CD4-positive, alpha-beta T cell treated with Interleukin-15 for 1 hour (primary cell): ENCODE data around the gene XG.
"Not testable (repeated sequence)": the region's sequence is repeated elsewhere in the genome, so short reads cannot be mapped to it uniquely, and the experiment has no call there.

Experiments
- DNase-seq: peaks from one replicate; pipeline ENCODE4 v3.0.0-alpha.2; 2020

Gene XG

DNA sequence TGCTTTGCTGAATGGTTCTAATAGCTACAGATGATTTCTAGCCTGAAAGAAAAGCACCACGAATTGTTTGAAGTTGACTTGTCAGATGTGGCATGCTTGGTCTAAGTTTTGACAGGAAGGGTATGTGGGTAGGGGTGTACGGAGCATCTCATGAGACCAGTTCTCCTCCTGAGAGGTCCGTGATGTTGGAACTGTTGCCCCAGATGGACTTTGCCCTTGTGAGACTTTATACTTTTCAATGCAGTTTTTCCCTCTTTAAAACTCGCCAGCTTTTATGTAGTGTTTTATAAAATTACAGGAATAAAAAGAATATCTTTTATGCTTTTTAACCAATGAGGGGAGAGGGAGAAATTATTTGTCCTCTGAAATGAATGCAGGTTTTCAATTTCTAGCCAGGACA, 16.6 kb upstream of the XG start:
- no peak for DNase-seq

DNA sequence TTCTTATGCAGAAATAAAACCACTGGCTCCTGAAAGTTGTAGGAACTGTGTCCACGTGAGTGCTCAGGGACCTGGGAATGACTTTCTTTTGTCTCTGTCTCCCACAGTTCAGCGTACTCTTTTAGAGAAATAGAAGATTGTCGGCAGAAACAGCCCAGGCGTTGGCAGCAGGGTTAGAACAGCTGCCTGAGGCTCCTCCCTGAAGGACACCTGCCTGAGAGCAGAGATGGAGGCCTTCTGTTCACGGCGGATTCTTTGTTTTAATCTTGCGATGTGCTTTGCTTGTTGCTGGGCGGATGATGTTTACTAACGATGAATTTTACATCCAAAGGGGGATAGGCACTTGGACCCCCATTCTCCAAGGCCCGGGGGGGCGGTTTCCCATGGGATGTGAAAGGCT, 11.2 kb upstream of the XG start:
- no peak for DNase-seq

DNA sequence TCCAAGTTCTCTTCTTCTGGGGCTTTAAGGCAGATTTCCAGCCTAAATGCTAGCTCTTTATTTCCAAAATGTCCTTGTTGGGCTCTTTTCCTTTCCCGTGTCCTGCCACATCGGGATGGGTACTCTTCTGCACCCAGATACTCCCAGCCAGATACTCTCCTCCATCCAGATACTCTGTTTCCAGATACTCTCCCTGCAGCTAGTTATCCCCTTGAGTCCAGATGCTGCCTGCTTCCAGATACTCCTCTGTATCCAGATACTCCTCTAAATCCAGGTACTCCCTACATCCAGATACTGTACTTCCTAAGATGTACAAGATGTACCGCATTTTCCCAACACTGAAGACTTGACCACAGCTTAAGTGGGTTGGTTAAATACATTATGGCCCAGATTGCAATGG, 10.5 kb upstream of the XG start:
- DNase-seq = no peak

DNA sequence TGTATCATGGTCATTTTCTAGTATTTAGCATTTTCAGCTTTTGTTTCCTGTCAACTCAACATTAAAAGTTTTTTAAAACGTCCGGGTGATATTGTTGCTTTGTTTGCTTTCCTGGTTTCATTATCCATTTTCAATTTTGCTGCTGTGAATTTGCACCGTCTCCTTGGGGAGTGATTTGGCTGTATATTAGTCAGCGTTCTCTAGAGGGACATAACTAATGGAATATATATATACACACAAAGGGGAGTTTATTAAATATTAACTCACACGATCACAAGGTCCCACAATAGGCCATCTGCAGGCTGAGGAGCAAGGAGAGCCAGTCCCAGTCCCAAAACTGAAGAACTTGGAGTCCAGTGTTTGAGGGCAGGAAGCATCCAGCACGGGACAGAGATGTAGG, 5.6 kb upstream of the XG start:
- not testable (repeated sequence) for DNase-seq

DNA sequence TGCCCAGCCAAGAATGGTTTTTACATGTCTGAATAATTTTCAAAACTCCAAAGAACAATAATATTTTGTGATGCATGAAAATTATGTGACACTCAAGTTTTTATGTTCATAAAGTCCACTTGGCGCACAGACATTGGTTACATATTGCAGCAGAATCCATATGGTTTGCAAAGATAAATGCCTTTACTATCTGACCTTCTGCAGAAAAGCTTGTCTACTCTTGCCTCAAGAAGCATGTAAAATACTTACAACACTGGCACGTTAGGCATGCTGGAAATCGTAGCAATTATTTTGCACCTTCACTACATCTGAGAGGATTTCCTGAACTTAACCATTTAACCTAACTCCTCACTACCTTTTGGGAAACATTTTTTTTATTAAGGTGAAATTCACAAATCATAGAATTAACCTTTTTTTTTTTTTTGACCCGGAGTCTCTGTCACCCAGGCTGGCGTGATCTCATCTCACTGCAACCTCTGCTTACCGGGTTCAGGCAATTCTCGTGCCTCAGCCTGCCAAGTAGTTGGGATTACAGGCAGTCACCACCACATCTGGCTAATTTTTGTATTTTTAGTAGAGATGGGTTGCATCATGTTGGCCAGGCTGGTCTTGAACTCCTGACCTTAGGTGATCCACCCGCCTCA, 3.5 kb upstream of the XG start:
- no peak for DNase-seq

DNA sequence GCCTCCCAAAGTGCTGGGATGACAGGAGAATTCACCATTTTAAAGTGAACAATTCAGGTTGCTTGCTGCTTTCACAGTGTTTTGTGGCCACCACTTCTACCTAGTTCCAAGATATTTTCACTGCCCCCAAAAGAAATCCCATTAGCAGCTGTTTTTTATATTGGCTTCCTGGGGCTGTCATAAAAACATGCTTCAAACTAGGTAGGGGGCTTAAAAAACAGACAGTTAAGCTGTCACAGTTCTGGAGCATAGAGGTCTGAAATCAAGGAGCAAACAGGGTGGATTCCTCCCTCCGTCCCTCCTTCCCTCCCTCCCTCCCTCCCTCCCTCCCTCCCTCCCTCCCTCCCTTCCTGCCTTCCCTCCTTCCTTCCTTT, 3.0 kb upstream of the XG start:
- DNase-seq = no peak

DNA sequence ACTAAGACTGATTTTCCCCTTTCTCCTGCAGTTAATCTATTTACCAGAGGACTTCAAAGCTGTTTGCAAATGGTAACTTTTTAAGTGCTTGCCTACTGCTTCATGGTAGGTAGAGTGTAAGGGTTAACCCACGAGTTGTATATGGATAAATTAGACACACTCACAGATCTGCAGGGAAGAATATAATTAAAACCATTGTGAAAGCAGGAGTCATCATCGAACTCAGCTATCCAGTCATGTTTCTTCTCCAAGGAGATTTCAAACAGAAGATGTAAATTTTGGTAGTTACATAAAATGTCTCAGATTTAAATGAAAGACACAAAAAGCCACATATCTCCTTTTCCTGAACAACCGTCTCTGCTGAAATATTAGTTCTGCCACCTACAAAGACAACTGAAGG, 549 bp upstream of the XG start:
- no peak for DNase-seq

DNA sequence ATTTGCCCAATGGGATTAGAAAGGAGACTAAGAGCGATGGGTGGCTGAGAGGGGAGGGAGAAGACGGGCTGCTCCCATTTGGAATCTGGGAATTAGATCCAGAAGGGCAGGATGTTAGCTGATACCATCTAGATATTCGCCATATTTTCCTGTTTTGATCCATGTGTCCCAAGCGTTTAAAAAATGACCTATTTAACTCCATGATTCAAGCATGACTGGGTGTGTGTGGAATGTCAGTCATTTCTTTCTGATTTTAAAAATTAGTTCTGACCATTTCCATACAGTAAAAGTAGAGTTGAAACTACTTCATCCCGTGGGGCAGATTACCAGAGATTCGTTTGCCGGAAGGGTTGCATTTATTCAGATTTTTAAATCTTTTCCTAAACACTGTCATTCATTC, 601 bp downstream of the XG start:
- not testable (repeated sequence) for DNase-seq

DNA sequence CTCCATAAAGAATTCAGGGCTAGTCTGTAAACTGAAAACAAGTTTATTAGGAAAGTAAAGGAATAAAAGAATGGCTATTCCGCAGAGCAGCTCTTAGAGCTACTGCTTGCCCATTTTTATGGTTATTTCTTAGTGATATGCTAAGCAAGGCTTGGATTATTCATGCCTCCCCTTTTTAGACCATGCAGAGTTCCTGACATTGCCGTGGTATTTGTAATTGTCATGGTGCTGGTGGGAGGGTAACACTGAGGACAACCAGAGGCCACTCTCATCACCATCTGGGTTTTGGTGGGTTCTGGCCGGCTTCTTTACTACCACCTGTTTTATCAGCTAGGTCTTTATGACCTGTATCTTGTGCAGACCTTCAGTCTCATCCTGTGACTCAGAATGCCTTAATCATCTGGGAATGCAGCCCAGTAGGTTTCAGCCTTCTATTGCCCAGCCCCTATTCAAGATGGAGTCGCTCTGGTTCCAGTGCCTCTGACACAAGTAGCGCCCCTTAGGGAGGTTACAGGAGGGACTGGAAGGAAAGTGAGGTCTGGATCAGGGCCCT, 3.4 kb downstream of the XG start:
- not testable (repeated sequence) for DNase-seq

DNA sequence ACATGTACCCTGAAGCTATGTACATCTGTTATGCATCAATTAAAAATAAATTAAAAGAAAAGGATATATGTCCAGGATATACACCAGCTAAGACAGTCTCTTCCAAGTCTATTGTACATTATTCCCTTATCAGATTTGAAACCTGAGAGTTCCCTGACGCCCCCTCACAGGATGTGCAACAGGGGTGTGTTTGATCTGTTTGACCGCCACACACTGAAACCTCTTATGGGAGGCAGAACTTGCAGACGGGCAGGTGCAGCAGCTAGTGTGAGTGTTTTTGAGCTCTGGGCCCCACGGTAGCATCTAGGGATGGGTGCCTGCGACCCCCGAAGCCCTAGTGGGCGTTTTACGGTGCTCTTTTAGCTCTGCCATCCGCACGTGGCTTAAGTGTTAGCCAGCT, 4.7 kb downstream of the XG start:
- no peak for DNase-seq

DNA sequence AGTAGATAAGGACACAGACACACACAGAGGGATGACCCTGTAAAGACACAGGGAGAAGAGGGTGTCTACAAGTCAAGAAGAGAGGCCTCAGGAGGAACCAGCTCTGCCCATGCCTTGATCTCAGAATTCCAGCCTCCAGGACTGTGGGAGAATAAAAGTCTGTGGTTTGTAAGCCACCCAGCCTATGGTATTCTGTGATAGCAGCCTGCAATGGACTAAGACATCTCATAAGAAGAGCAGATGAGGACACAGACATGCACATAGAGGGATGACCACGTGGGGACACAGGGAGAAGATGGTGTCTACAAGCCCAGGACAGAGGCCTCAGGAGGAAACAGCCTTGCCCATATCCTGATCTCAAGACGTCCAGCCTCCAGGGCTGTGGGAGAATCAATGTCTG, 9.4 kb downstream of the XG start:
- no peak for DNase-seq

DNA sequence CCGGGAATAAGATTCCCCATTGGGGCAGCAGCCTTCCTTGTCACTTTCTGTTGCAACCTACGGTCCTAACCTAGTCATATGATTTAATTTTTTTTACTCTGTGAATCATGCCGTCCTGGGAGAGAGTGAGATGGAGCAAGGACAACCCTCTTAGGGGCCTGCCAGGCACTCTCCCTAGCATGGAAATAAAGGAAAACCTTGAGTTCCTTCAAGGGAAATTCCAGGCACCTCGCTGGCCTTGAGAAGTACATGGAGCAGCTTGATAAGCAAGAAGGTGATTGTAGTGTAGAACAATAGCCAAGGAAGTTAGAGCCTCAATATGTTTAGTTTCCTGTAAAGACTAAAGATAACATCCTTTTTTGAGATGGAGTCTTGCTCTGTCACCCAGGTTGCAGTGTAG, 10.8 kb downstream of the XG start:
- not testable (repeated sequence) for DNase-seq

DNA sequence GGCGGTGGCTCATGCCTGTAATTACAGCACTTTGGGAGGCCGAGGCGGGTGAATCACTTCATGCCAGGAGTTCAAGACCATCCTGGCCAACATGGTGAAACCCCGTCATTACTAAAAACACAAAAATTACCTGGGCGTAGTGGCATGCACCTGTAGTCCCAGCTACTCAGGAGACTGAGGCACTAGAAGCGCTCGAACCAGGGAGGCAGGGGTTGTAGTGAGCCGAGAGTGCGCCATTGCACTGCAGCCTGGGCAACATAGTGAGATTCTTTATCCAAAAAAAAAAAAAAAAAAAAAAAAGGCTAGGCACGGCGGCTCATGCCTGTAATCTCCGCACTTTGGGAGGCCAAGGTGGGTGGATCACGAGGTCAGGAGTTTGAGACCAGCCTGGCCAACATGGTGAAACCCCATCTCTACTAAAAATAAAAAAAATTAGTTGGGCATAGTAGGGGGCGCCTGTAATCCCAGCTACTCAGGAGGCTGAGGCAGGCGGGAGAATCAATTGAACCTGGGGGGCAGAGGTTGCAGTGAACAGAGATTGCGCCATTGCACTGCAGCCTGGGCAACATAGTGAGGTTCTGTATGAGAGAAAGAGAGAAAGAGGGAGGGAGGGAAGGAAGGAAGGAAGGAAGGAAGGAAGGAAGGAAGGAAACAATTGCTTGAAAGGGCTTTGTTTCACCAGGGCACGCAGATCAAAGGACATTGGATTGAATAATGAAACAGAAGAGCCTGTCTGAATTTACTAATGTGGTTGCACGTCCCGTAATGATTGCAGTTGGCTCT, 13.1 kb downstream of the XG start:
- DNase-seq = not testable (repeated sequence)

DNA sequence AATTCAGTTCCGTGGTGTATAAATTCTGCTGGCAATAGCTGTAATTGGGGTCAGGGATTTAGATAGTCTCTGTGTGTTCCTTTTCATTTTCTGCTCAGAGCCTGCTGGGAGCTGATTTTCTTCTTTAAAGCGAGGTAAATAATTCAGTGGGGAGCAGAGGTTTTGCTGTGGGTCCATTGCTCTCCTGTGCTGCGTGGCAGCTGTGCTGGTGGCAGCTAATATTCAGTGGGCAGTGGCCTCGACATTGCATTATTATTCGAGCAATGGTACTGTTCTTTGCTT, 13.7 kb downstream of the XG start:
- DNase-seq = no peak

DNA sequence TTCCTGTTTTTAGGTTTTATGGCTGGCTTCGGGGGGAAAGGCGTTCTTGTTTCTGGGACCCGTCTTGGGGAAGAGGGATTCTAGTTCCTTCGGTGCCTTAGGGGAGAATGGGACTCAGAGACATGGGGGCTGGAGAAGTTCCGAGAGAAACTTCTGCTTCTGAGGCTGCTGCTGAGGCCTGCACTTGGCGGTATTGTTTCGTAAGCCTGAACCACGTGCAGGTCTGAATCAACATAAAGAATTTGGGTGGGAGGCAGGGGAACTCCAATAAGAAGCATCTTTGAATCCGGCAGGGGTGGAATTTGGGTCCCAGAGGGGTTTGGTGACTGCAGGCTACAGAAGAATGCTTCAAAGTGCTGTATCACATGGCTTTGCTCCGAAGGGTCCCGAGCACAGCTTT, 15.1 kb downstream of the XG start:
- DNase-seq = peak; percentile 32

DNA sequence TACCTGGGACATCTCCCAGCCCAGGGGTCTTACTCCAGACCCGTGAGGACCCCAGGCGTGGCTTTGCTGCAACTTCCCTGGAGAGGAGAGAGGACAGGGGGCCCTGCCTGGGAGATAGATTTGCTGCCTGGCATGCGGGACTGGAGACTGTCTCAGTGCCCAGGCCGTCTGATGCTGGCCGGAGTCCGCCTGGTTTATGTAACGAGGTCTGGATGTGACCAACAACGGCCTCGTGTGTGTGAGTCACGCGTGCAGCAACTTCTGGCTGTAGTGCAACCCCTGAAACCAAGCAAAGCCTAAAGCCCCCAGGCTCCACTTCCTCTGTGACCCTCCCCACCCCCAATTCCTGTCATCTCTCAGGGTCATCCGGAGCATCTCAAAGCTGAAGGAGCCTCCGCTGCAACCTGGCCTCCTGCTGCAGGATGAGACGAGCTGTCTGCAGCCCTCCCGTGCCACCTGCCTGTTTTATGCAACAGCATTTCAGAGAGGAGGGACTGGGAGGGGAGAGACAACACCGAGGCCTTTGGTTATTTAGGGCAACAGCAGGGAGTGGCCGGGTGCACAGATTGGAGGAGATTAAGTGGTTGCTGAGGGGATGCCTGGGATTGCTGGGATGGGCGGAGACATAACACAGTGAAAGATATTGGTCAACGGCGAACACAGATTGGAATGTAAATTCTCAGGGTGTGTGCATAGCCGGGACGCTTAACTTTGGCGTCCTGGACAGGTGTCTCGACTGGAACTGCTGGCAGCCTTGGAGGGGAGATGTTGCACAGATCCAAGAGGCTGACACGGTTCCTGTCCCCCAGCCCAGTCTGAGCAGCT, 16.0 kb downstream of the XG start:
- DNase-seq = peak; percentile 60

DNA sequence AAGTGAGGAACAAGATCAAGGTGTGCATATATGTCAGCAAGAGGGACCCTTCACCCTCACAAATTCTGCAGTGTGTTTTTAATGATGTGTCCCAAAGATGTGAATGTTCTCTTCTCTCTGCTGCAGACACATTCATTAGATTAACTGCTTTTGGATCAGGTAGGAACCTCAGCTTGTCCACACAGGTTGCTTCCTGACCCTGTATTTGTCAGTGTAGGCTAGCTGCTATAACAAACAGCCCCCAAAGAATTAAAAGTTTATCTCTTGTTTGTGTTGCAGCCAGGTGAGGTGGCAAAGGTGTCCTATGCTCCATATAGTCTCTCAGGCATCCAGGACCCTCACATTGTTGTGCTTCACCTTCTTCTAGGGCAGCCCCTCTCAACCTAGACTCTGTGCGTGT, 17.8 kb downstream of the XG start:
- DNase-seq = no peak

DNA sequence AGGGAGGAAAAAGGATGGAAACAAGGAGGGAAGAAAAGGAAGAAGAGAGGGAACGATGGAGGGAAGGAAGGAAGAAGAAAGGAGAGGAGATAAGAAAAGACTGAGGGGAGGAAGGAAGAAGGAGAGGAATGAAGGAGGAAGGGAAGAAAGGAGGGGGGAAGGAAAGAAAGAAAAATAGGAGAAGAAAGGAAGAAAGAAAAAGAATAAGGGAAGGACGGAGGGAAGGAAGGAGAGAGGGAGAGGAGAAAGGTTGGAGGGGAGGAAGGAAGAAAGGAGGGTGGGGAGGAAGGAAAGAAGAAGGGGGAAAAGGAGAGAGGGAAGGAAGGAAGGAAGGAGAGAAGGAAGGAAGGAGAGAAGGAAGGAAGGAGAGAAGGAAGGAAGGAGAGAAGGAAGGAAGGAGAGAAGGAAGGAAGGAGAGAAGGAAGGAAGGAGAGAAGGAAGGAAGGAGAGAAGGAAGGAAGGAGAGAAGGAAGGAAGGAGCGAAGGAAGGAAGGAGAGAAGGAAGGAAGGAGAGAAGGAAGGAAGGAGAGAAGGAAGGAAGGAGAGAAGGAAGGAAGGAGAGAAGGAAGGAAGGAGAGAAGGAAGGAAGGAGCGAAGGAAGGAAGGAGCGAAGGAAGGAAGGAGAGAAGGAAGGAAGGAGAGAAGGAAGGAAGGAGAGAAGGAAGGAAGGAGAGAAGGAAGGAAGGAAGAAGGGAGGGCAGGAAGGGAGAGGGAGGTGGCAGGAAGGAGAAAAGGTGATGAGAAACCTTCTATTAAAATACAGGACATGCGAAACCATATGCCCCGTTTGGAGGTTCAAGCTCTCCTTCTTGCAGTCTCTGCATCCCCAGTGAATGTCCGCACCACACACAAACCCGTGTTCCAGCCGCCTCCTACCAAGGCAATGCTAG, 21.6 kb downstream of the XG start:
- not testable (repeated sequence) for DNase-seq

DNA sequence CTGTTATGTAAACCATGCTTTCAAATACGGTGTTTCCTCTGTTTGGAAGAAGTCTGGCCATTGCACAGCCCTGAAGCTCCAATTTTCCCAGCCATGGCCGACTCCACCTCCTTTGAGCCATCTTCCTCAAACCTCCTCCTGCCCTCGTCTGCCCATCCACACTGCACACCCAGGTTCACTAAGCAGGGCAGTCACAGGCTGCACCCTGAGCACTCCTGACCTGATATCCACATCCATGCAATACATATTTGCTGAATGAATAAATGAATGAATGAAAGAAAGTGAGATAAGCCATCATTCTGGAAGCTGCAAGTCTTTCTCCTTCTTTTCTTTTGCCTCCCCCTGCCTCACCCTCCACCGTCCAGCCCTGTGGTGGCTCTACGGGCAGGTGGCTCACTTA, 22.2 kb downstream of the XG start:
- DNase-seq = no peak

DNA sequence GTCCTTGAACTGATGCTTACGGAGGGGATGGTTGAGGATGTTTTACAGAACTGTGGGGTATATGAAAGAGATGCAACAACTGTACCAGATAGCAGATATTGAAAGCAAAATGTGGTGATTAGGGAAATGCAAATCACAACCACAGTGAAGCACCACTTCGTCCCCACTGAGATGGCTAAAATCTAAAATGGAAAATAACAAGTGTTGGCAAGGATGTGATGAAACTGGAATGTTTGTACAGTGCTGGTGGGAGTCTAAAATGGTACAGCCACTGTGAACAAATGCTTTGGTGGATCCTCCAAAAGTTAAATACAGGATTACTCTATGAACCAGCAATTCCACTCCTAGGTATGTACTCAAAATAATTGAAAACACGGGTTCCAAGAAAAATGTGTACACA, 22.9 kb downstream of the XG start:
- no peak for DNase-seq

DNA sequence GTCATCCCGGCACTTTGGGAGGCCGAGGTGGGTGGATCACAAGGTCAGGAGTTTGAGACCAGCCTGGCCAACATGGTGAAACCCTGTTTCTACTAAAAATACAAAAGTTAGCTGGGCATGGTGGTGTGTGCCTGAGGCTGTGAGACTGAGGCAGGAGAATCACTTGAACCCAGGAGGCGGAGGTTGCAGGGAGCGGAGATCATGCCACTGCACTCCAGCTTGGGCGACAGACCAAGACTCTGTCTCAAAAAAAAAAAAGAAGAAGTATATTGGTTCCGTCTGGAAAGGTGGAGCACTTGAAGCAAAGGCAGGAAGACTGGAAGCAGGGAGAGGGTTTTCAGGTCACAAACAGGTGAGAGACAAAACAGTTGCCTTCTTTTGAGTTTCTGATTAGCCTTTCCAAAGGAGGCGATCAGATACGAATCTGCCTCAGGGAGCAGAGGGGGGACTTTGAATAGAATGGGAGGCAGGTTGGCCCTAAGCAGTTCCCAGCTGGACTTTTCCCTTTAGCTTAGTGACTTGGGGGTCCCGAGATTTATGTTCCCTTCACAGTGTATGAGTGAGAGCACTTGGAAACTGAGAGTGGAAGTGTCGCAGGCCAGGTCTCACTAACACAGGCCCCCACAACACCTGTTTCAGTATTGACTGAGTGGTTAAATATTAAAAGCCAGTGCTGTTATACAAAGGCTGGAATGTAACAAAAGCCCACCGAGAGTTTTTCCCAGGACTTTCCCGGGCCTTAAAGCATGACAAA, 28.8 kb downstream of the XG start:
- DNase-seq = not testable (repeated sequence)

DNA sequence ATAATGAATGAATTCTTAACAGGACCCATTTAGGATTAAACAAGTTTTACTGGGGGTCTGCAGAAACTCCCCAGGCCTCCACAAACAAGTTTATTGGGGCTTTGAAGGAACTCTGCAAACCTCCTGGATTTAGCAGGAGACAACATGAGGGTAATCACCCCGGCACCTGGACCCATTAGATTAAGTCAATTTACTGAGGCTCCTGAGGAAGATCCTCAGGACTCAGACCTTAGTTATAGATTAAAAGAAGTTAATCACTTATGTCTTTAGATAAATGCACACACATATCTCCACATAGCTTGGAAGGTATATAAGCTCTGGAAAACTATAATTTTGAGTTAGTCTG, 29.4 kb downstream of the XG start:
- no peak for DNase-seq
